ENCODE results near the gene GPRC5A. TPM values are rescaled to one million over a fixed set of nuclear protein-coding genes. Genes with fewer than 3 reads are reported as not detected.
"Not testable (repeated sequence)": the region's sequence is repeated elsewhere in the genome, so short reads cannot be mapped to it uniquely, and the experiment has no call there.

Gene GPRC5A
- total and polyA plus RNA-seq, 10 of the 15 experiments (the other 5 are each of a cell fraction or from before 2014, with no cell fraction given) = 0.10 to 2.8 (median 1.1) TPM

DNA sequence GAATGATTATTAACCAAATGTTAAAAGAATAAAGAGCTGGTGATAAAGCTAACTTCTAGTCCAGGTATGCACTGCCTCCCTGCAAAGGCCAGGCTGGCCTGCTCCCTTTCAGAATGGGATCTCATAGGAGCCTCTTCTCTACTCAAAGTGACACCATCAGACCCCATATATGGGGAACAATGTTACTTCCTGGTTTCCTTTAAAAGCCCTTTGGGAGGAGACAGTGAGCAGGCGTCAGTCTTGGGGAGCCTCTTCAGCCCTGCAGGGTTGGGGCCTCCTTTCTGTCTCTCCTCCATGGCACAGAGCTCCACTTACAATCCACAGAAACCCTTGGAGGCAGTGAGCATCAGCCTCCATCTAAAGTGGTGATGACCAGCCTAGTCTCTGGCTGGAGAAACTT lies 17.3 kb upstream of the GPRC5A start:
- no peak overlapping the region for H3K4me2 ChIP-seq (ENCODE audit: control insufficient read depth, insufficient read depth)
- FAIRE-seq (no peak), ATAC-seq (peak; percentile 36), DNase-seq (ENCODE audit: low read depth, low spot score) (no peak)
- H3K4me1 ChIP-seq (ENCODE audit: control insufficient read depth, insufficient read depth, low read length) = peaks cover 5% of the 10 kb centered on the region
- SMC1A ChIA-PET (ENCODE audit: uncharacterized antibody, unreplicated experiment) = no interaction called here
- H3K27me3 ChIP-seq (replicated peaks in 1 of 2; ENCODE audit: control insufficient read depth in 2 of 2, insufficient read depth in 2 of 2, low read length in 1 of 2) = no peaks in the 10 kb centered on the region
- H2AFZ ChIP-seq (ENCODE audit: control insufficient read depth, low read depth, low read length) = peak overlapping the region; percentile 29
- RAD21 ChIA-PET (ENCODE audit: unreplicated experiment) = interaction anchor here (1.1 kb wide), 1 partner anchor 70 kb away, joined by 3 read pairs; no protein-coding TSS in a partner anchor
- BruUV-seq (replicated peaks) = no TSS peak
- H3K4me3 ChIP-seq = no peak overlapping the region
- H3K79me2 ChIP-seq (ENCODE audit: control insufficient read depth, insufficient read depth, low read length) = no peaks in the 10 kb centered on the region
- H3K27ac ChIP-seq (ENCODE audit: control insufficient read depth, insufficient read depth) = no peak overlapping the region
- CTCF ChIA-PET = interaction anchor here (0.6 kb wide), 1 partner anchor 596 kb away, joined by 3 read pairs; no protein-coding TSS in a partner anchor
- POLR2A ChIA-PET = no interaction called here
- intact Hi-C loops (cut with micrococcal nuclease; ENCODE audit: unreplicated experiment) = no loop called here
- H4K20me1 ChIP-seq (ENCODE audit: control insufficient read depth, insufficient read depth) = no peaks in the 10 kb centered on the region
- peak; percentile 17 to 55; a peak in 1 of 4 replicates for TF ChIP-seq SRF (IDR thresholded peaks at IDR 0.05; ENCODE audit: low read depth in 2 of 2, low read length in 2 of 2)
- no peak for TF ChIP-seq BHLHE40 (IDR thresholded peaks at IDR 0.05; ENCODE audit: borderline replicate concordance in 1 of 2, low read depth in 2 of 2, low read length in 1 of 2)
- TF ChIP-seq E2F4 (IDR thresholded peaks at IDR 0.05; ENCODE audit: low read depth, low read length) = no peak
- WGBS (ENCODE audit: insufficient coverage, insufficient replicate concordance, low lambda C conversion rate, missing lambda C conversion rate) = 73% methylated on average over 1 of the region's 1 CpG
- H3K36me3 ChIP-seq (ENCODE audit: control insufficient read depth in 2 of 2, insufficient read depth in 2 of 2, low read length in 1 of 2) = no peaks in the 10 kb centered on the region
- H3K9me3 ChIP-seq (replicated peaks; ENCODE audit: control insufficient read depth, insufficient read depth, low read length) = no peaks in the 10 kb centered on the region
- no peak overlapping the region for H3K9ac ChIP-seq (ENCODE audit: control insufficient read depth, insufficient read depth, low read length)
- in situ Hi-C loops (cut with MboI) = no loop called here

DNA sequence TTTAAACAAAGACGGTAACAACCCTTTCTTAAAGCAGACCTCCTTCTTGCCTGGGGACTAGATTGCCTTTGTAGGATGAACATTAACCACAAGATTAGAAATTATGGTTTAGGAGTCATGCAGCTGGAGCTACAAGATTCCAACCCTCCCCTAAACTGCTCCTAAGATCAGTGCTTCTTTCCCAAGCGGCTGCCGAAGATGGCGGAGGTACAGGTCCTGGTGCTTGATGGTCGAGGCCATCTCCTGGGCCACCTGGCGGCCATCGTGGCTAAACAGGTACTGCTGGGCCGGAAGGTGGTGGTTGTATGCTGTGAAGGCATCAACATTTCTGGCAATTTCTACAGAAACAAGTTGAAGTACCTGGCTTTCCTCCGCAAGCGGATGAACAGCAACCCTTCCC lies 16.1 kb upstream of the GPRC5A start:
- H3K9ac ChIP-seq (ENCODE audit: control insufficient read depth, insufficient read depth, low read length); SMC1A ChIA-PET (ENCODE audit: uncharacterized antibody, unreplicated experiment); RAD21 ChIA-PET (ENCODE audit: unreplicated experiment); H3K79me2 ChIP-seq (ENCODE audit: control insufficient read depth, insufficient read depth, low read length); H3K4me3 ChIP-seq; H3K9me3 ChIP-seq (replicated peaks; ENCODE audit: control insufficient read depth, insufficient read depth, low read length); H2AFZ ChIP-seq (ENCODE audit: control insufficient read depth, low read depth, low read length); H3K36me3 ChIP-seq (ENCODE audit: control insufficient read depth in 2 of 2, insufficient read depth in 2 of 2, low read length in 1 of 2); H3K4me1 ChIP-seq (ENCODE audit: control insufficient read depth, insufficient read depth, low read length); ATAC-seq; in situ Hi-C loops (cut with MboI); DNase-seq (ENCODE audit: low read depth, low spot score); intact Hi-C loops (cut with micrococcal nuclease; ENCODE audit: unreplicated experiment); H4K20me1 ChIP-seq (ENCODE audit: control insufficient read depth, insufficient read depth); BruUV-seq (replicated peaks); H3K4me2 ChIP-seq (ENCODE audit: control insufficient read depth, insufficient read depth); POLR2A ChIA-PET; CTCF ChIA-PET; FAIRE-seq; H3K27me3 ChIP-seq (replicated peaks in 1 of 2; ENCODE audit: control insufficient read depth in 2 of 2, insufficient read depth in 2 of 2, low read length in 1 of 2); H3K27ac ChIP-seq (ENCODE audit: control insufficient read depth, insufficient read depth): not testable (repeated sequence)
- 76% methylated on average over 10 of the region's 10 CpGs for WGBS (ENCODE audit: insufficient coverage, insufficient replicate concordance, low lambda C conversion rate, missing lambda C conversion rate)

All from GM12878 (cell line).